ENCODE results near the gene ULK4. TPM values are rescaled to one million over a fixed set of nuclear protein-coding genes. Genes with fewer than 3 reads are reported as not detected.

ULK4 gene
- total and polyA plus RNA-seq, 9 of the 15 experiments (the other 6 are each of a cell fraction or from before 2014, with no cell fraction given) = 3.0 to 5.9 (median 3.5) TPM

DNA sequence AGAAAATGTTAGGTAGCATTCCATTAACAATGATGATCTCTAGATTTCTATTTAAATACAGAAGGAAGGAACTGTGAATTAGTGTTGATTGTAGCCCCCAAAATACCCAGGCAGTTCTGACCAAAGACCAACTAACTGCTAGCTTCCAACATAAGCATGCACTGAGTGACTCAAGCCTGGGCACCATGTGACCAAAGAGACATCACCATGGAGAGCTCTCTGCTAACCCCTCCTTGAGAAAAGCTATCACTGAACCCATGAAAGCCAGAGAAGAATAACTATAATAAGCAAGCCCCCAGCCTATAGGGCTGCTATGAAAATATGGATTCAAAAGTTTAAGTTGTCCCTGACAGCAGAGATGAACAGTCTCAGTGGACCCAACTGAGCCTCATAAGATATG, 310.2 kb downstream of the ULK4 start (continued):
- TF ChIP-seq, protein P1, sequence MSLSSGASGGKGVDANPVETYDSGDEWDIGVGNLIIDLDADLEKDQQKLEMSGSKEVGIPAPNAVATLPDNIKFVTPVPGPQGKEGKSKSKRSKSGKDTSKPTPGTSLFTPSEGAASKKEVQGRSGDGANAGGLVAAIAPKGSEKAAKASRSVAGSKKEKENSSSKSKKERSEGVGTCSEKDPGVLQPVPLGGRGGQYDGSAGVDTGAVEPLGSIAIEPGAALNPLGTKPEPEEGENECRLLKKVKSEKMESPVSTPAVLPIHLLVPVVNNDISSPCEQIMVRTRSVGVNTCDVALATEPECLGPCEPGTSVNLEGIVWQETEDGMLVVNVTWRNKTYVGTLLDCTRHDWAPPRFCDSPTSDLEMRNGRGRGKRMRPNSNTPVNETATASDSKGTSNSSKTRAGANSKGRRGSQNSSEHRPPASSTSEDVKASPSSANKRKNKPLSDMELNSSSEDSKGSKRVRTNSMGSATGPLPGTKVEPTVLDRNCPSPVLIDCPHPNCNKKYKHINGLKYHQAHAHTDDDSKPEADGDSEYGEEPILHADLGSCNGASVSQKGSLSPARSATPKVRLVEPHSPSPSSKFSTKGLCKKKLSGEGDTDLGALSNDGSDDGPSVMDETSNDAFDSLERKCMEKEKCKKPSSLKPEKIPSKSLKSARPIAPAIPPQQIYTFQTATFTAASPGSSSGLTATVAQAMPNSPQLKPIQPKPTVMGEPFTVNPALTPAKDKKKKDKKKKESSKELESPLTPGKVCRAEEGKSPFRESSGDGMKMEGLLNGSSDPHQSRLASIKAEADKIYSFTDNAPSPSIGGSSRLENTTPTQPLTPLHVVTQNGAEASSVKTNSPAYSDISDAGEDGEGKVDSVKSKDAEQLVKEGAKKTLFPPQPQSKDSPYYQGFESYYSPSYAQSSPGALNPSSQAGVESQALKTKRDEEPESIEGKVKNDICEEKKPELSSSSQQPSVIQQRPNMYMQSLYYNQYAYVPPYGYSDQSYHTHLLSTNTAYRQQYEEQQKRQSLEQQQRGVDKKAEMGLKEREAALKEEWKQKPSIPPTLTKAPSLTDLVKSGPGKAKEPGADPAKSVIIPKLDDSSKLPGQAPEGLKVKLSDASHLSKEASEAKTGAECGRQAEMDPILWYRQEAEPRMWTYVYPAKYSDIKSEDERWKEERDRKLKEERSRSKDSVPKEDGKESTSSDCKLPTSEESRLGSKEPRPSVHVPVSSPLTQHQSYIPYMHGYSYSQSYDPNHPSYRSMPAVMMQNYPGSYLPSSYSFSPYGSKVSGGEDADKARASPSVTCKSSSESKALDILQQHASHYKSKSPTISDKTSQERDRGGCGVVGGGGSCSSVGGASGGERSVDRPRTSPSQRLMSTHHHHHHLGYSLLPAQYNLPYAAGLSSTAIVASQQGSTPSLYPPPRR (CRISPR knock-in tag; IDR thresholded peaks at IDR 0.05; ENCODE audit: borderline replicate concordance) = no peak
- no peak for TF ChIP-seq YBX1 (IDR thresholded peaks at IDR 0.05)
- no peak for TF ChIP-seq SAFB2 (IDR thresholded peaks at IDR 0.05; ENCODE audit: borderline replicate concordance, low read depth, low read length, severe bottlenecking)
- TF ChIP-seq EP300 (IDR thresholded peaks at IDR 0.05; ENCODE audit: low read length) = no peak

DNA sequence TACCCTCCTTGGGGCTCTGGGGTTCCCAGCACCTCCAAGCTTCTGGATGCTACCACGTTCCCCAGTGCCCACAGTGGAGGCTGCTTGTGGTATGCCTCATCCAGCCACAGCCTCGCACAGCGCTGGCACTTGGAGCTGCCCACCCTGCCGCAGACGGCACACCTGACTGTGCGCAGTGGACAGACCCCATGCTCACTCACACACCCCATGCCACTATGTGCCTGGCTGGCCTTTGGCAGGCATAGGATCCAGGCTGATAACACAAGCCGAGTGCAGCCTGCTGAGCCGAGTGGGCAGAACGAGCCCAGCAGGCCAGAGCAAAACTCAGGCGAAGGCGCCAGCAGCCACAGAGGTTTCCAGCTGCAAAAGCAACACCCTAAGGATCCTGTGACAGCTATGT, 311.5 kb downstream of the ULK4 start:
- intact Hi-C loops (cut with micrococcal nuclease) = no loop called here
- Histone ChIP-seq H3K4me2 (ENCODE audit: insufficient read depth, low read length) (no peak overlapping the region), H3K9me1 (ENCODE audit: control insufficient read depth, insufficient read depth, low read length) (no peaks in the 10 kb centered on the region), H3K9me3 (replicated peaks; ENCODE audit: control insufficient read depth, insufficient read depth, low read depth, low read length) (no peaks in the 10 kb centered on the region; the same call in 1 of the 2 replicates), H3K9ac (ENCODE audit: insufficient read depth in 1 of 2, low read depth in 2 of 2, low read length in 2 of 2) (no peak overlapping the region; a peak in 1 of 4 replicates), H3K4me1 (replicated peaks in 1 of 2; ENCODE audit: control insufficient read depth in 2 of 2, insufficient read depth in 2 of 2, low read length in 2 of 2) (peaks cover 0 to 5% of the 10 kb centered on the region in 2 experiments; a peak in 2 of 5 replicates), H4K20me1 (replicated peaks; ENCODE audit: control insufficient read depth, insufficient read depth, low read length) (no peaks in the 10 kb centered on the region), H2AFZ (ENCODE audit: low read depth, low read length) (no peak overlapping the region), H3K4me3 (no peak overlapping the region), H3K79me2 (ENCODE audit: control insufficient read depth, insufficient read depth, low read length) (no peaks in the 10 kb centered on the region), H3K36me3 (ENCODE audit: control insufficient read depth, insufficient read depth, low read length) (no peaks in the 10 kb centered on the region), H3K27ac (ENCODE audit: extremely low read depth, low read depth, low read length) (no peak overlapping the region), H3K27me3 (ENCODE audit: control insufficient read depth in 2 of 2, insufficient read depth in 2 of 2, low read length in 2 of 2) (peaks cover 0 to 15% of the 10 kb centered on the region in 2 experiments; a peak in 2 of 5 replicates)
- CTCF ChIA-PET (ENCODE audit: low intra/inter-chr PET ratio) = no interaction called here
- DNase-seq (ENCODE audit: extremely low read depth in 1 of 4, low spot score in 3 of 4) (no peak), FAIRE-seq (no peak), ATAC-seq (no peak)
- in situ Hi-C loops (cut with MboI) = no loop called here
- no TSS peak for BruUV-seq (replicated peaks)
- no peak for TF ChIP-seq NCOR1 (IDR thresholded peaks at IDR 0.05)
- TF ChIP-seq GATA2 (CRISPR knock-in tag; IDR thresholded peaks at IDR 0.05) = no peak
- TF ChIP-seq, protein P2, sequence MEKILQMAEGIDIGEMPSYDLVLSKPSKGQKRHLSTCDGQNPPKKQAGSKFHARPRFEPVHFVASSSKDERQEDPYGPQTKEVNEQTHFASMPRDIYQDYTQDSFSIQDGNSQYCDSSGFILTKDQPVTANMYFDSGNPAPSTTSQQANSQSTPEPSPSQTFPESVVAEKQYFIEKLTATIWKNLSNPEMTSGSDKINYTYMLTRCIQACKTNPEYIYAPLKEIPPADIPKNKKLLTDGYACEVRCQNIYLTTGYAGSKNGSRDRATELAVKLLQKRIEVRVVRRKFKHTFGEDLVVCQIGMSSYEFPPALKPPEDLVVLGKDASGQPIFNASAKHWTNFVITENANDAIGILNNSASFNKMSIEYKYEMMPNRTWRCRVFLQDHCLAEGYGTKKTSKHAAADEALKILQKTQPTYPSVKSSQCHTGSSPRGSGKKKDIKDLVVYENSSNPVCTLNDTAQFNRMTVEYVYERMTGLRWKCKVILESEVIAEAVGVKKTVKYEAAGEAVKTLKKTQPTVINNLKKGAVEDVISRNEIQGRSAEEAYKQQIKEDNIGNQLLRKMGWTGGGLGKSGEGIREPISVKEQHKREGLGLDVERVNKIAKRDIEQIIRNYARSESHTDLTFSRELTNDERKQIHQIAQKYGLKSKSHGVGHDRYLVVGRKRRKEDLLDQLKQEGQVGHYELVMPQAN (IDR thresholded peaks at IDR 0.05; ENCODE audit: borderline replicate concordance) = no peak
- POLR2A ChIA-PET = no interaction called here
- WGBS (ENCODE audit: insufficient coverage, low coverage, missing lambda C conversion rate) = 3% methylated on average over 11 of the region's 11 CpGs

Data from K562 (cell line).